ENCODE measurements around the gene HBG1.

HBG1 gene

DNA sequence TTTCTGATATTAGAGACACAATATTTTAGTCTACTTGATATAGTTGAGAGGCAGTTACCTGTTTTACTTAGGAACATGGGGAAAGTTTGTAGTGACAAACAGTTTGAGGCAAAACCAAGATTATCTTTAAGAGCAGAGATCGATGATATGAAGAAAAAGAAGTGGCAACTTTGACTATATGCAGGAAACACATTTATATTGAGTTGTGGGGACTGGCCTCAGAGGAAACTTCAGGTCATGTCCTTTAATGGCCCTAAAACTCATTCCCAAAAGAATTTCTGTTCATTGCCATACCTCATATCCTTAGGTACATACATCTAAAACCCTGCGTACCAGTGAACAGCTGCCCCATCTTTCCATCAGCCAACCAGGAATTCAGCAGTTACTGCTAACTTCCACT, 4.5 kb downstream of the HBG1 start:
- H3K4me3 ChIP-seq (ENCODE audit: low read depth, low read length), result no peak overlapping the region
- TF ChIP-seq, protein P1, sequence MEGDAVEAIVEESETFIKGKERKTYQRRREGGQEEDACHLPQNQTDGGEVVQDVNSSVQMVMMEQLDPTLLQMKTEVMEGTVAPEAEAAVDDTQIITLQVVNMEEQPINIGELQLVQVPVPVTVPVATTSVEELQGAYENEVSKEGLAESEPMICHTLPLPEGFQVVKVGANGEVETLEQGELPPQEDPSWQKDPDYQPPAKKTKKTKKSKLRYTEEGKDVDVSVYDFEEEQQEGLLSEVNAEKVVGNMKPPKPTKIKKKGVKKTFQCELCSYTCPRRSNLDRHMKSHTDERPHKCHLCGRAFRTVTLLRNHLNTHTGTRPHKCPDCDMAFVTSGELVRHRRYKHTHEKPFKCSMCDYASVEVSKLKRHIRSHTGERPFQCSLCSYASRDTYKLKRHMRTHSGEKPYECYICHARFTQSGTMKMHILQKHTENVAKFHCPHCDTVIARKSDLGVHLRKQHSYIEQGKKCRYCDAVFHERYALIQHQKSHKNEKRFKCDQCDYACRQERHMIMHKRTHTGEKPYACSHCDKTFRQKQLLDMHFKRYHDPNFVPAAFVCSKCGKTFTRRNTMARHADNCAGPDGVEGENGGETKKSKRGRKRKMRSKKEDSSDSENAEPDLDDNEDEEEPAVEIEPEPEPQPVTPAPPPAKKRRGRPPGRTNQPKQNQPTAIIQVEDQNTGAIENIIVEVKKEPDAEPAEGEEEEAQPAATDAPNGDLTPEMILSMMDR (conservative IDR thresholded peaks at IDR 0.05; ENCODE audit: low read depth, low read length), result no peak
- DNase-seq (ENCODE audit: low read depth), result no peak

DNA sequence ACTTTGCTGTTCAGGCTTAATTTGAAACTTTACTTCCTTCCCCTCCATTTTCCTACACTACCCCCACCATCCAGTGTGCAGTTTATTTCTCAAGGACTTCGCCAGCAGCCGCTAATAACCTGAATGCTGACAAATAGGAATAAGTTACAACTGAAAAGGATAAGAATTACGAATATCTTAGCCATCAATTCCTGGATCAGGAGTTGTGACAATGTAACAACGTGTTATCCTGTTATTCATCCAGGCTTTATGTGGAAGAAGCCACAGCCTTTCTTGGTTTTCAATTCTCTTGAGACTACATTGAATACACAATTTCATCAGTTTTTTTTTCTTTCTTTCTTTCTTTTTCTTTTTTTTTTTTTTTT, 5.9 kb downstream of the HBG1 start:
- no peak overlapping the region for H3K4me3 ChIP-seq (ENCODE audit: low read depth, low read length)
- DNase-seq (ENCODE audit: low read depth), result no peak
- TF ChIP-seq, protein P1 (conservative IDR thresholded peaks at IDR 0.05; ENCODE audit: low read depth, low read length), result no peak

DNA sequence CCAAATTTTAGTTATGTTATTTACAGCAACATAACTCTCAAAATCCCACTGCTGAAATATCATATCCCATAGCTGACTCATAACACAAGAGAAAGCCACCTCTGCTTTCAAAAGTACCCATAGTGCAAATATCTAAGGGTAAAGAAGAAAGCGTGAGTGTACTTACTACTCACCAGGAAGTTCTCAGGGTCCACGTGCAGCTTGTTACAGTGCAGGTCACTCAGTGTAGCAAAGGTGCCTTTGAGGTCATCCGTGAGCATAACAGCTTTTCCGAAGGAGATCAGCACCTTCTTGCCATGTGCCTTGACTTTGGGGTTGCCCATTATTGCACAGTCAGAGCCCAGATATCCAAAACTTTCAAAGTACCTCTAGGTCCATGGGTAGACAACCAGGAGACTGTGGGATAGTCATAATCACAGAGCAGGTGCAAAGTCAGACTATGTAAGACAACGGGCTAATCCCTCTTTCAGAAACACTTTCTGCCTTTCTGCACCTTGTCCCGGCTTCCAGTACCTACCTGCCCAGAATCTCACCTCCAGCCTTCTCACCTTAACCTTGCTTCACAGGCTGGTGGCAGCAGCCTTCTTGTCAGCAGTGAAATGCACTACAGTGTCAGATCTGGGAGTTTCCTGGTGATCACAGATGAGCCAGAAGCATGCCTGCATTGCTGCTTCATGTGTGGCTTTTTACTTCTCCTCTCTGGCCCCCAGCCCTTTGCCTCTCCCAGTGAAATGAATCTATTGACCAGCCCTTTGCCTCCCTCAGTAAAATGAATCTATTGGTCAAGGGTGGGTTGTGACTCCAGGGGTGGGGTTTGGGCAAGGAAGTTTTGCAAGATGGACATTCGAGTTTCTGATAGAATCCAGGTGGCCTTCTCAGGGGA, 6.5 kb downstream of the HBG1 start:
- H3K4me3 ChIP-seq (ENCODE audit: low read depth, low read length), result no peak overlapping the region
- peak; percentile 64 for DNase-seq (ENCODE audit: low read depth)
- TF ChIP-seq, protein P1 (conservative IDR thresholded peaks at IDR 0.05; ENCODE audit: low read depth, low read length), result no peak

DNA sequence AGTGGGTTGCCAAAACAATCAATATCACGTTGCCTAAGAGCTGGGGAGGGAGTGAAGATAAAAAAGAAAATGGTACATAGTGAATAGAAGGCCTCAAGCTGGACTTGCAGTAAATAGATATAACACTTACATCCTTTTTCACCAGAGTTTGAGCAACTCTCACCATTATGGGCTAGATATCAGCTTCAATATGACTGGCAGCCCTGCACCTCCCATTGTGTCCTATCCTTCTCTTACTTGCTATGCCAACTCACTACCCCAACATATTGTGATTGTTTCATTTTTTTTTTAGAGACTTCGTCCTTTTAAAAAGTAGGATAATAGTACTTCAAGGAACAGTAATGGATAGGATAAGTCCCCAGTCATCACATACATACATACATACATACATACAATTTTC, 7.4 kb downstream of the HBG1 start:
- H3K4me3 ChIP-seq (ENCODE audit: low read depth, low read length), result no peak overlapping the region
- no peak for DNase-seq (ENCODE audit: low read depth)
- TF ChIP-seq, protein P1 (conservative IDR thresholded peaks at IDR 0.05; ENCODE audit: low read depth, low read length), result no peak

DNA sequence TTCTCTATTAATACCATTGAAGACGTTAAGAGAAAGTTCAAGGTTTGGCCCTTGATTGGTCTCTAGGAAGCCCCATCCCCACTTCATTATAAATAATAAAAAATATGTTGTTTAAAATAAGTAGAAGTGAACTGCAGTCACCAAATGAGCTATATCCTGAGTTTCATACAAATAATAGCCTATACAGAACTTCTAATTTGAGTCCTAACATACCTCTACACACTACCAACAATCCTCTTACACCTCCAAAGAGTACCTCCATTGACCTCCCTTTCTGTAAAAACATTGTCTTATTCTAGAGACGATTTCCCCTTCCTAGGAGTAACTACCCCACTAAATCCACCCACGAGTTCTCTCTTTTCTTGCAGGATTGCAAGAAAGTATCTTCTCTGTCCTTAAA, 8.2 kb downstream of the HBG1 start:
- no peak overlapping the region for H3K4me3 ChIP-seq (ENCODE audit: low read depth, low read length)
- no peak for DNase-seq (ENCODE audit: low read depth)
- TF ChIP-seq, protein P1 (conservative IDR thresholded peaks at IDR 0.05; ENCODE audit: low read depth, low read length), result no peak

DNA sequence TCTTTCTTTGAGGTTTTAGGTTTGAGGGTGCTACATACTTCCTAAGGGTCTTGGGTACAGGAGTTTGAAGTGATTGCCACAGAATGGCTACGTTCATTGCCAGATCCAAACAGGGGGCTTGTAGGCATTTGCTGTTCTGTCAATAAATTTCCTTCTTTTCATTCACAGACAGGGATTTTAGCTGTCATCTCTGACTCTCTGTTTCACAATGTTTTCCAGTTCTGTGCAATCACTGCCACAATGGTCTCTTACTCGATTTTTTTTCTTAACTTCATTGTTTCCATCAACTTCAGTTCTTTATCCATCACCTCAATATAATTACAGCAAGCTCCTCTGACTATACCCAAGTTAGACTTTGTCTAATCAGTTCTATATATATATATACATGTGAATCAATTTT, 9.2 kb downstream of the HBG1 start:
- DNase-seq (ENCODE audit: low read depth), result no peak
- TF ChIP-seq, protein P1 (conservative IDR thresholded peaks at IDR 0.05; ENCODE audit: low read depth, low read length), result no peak
- H3K4me3 ChIP-seq (ENCODE audit: low read depth, low read length), result no peak overlapping the region

DNA sequence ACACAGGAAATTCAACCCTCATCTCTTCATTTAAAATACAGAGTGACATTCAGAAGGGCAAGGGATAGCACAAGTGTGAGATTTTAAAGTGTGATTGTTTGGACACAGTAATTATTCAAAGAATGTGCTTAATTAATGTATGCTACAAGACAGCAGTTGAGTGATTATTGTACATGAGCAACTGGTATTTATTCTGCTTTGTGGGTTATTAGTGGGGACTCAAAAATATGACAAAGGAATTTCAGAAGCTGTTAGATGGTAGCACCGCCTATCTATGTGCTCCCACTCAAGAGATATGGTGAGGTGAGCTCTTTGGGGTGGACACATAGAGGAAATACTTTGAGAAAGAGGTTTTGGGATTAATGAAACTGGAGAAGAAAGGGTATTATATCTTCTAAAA, 9.6 kb downstream of the HBG1 start:
- H3K4me3 ChIP-seq (ENCODE audit: low read depth, low read length), result no peak overlapping the region
- no peak for DNase-seq (ENCODE audit: low read depth)
- TF ChIP-seq, protein P1 (conservative IDR thresholded peaks at IDR 0.05; ENCODE audit: low read depth, low read length), result no peak

Measured in choroid plexus epithelial cell (primary cell).